ENCODE data around the gene TRAF2.

- TF ChIP-seq CTCF (conservative IDR thresholded peaks at IDR 0.05; ENCODE audit: low read depth, low read length) (no peak), POLR2A (IDR thresholded peaks at IDR 0.05; ENCODE audit: low read depth, low read length) (no peak), RAD21 (IDR thresholded peaks at IDR 0.05; ENCODE audit: low read length) (no peak), SMC3 (IDR thresholded peaks at IDR 0.05; ENCODE audit: low read depth, low read length) (no peak), MAZ (IDR thresholded peaks at IDR 0.05; ENCODE audit: borderline replicate concordance, low read depth, low read length) (no peak), CEBPB (IDR thresholded peaks at IDR 0.05; ENCODE audit: low read depth, low read length) (no peak), USF2 (IDR thresholded peaks at IDR 0.05; ENCODE audit: low read depth, low read length) (no peak), NFE2L2 (IDR thresholded peaks at IDR 0.05; ENCODE audit: low read depth, low read length) (no peak), MAFK (IDR thresholded peaks at IDR 0.05; ENCODE audit: low read depth, low read length) (no peak), RCOR1 (IDR thresholded peaks at IDR 0.05; ENCODE audit: insufficient replicate concordance, low read length) (no peak), ELK1 (IDR thresholded peaks at IDR 0.05; ENCODE audit: borderline replicate concordance, low read depth, low read length) (no peak), RFX5 (IDR thresholded peaks at IDR 0.05; ENCODE audit: low read depth, low read length) (no peak)
These were observed 35.0 kb downstream of the TRAF2 start for GRCh38 chr9:136921307-136921706.
